Cardiac septum (tissue), 1 donor: ENCODE results near the gene COL4A2. TPM values are rescaled to one million over a fixed set of nuclear protein-coding genes. Genes with fewer than 3 reads are reported as not detected.

Source experiments
- DNase-seq: peaks from one replicate; pipeline ENCODE4 v3.0.0-alpha.2; 2020; ENCODE audit warnings: low spot score
- intact Hi-C: fragments of 100-400 bp; cut with DNase I; formaldehyde crosslinking; loops from one replicate; pipeline ENCODE4 v1.14.0; 2022
- total RNA-seq: library from RNA; stranded (reverse); fragmentation: NEBNext Ultra II Directional; extraction: Animal tissue kit (Norgen Biotek cat#: 25700); gene quantifications from one replicate; pipeline ENCODE4 v1.2.1, GENCODE V29; 2021
- donor health status: DM: no; HTN: no; CAD: no.

Gene COL4A2
- total RNA-seq, 1 donor from 2014 or later: 165 TPM

DNA sequence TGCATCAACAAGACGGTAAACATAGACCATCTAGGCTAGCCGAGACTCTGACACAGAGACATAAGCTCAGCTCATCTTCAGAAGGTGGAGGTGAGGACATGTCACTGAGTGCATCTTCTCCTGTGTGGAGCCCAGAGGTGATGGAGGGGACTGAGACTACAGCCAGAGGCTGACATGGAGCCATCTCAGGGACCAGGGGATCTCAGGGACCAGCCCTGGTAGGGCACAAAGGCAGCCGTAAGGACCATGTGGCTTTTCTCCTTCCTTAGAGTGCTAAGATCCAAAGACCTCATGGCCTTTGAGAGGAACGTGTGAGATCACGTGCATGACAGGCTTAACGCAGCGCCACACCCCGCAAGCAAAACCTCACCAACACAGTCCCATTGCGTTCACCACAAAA lies 127.5 kb downstream of the COL4A2 start:
- DNase-seq: no peak
- intact Hi-C loops: no loop called here

- DNase-seq: no peak
- intact Hi-C loops: no loop called here
Observed at GRCh38 chr13:110435331-110435730, 128.2 kb downstream of the COL4A2 start.

- DNase-seq: no peak
- intact Hi-C loops: no loop called here
Observed at GRCh38 chr13:110436276-110436675, 129.2 kb downstream of the COL4A2 start.

GRCh38 chr13:110436786-110437370 lies 129.8 kb downstream of the COL4A2 start:
- intact Hi-C loops: no loop called here
- no peak for DNase-seq

- intact Hi-C loops: no loop called here
Observed at GRCh38 chr13:110438211-110438610, 131.1 kb downstream of the COL4A2 start.

DNA sequence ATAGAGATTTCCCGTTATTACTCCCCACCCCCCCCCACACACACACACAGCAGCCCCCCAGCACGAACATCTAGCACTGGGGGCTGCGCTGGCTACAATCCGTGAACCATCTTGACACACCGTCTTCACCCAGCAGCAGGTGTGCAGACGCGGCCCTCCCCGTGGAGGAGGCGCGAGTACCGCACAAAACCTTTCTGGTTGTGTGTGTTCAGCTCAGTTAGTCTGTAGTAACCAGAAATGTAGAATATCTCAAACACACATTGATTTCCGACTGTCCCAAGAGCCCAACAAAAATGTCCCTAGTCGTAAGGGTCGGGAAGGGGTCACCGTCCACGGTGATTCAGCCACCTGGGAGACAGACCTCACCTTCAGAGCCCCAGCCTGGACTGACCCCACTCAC lies 131.7 kb downstream of the COL4A2 start:
- no peak for DNase-seq
- intact Hi-C loops: no loop called here

More at GRCh38 chr13:110438211-110438610, 131.1 kb downstream of the COL4A2 start:
- DNase-seq: no peak

GRCh38 chr13:110440946-110441731 lies 134.1 kb downstream of the COL4A2 start:
- DNase-seq: no peak
- intact Hi-C loops: no loop called here

DNA sequence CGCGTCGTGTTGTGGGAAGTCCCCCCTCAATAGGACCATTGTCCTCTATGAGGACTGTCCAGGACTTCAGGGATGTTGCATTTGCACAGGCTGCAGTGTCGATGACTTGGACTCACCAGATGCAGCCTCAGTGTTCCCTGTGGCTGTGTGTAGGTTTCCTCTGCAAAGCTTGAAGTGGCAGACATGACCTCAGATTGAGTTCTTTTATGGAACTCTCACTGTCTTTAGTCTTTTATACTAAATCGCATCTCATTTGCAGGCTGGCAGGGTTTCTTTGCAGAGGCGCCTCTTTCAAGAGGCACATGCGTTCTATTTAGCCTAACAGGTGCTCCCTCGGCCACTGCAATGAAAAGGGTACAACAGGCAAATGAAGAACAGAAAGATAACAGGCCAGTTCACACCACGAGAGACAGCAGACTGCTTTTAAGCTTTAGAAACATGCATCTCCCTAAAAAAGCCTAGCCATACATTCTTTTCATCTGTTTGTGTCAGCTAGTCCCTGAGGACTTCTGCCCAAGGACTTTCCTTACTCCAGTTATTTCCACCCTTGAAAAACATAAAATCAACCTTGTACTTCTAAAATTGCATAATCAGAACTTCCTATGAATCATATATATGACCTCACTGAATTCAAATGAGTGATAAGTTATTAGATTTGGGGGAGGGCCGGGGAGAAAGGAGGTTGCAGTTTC lies 136.0 kb downstream of the COL4A2 start:
- no peak for DNase-seq
- intact Hi-C loops: loop anchor here (2.0 kb wide), 1 partner anchor 220 kb away; no protein-coding TSS in a partner anchor

- no peak for DNase-seq
- intact Hi-C loops: loop anchor here (2.0 kb wide), 1 partner anchor 221 kb away; no protein-coding TSS in a partner anchor
Observed at GRCh38 chr13:110443622-110444225, 136.6 kb downstream of the COL4A2 start.

DNA sequence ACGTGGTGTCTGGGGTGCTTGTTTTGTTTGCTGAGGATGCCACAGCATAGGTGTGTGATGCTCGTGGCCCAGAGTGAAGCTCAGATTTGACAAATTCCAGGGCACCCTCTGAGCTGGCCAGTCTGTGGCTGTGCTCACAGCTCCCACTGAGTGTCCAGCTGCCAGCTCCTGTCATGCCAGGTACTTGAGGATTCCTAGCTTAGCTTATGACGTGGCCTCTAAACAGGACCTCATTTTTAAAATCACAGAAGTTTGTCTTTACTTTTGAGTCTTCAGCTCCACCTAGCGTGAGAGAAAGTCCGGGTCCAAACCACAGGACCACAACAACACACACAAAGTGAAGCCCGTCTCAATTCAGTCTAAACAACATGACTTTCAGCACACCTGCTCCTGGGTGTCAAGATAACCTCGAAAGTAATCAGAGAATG lies 137.2 kb downstream of the COL4A2 start:
- DNase-seq: peak; percentile 69
- intact Hi-C loops: no loop called here

GRCh38 chr13:110445183-110445582 lies 138.1 kb downstream of the COL4A2 start:
- intact Hi-C loops: no loop called here
- peak; percentile 46 for DNase-seq

DNA sequence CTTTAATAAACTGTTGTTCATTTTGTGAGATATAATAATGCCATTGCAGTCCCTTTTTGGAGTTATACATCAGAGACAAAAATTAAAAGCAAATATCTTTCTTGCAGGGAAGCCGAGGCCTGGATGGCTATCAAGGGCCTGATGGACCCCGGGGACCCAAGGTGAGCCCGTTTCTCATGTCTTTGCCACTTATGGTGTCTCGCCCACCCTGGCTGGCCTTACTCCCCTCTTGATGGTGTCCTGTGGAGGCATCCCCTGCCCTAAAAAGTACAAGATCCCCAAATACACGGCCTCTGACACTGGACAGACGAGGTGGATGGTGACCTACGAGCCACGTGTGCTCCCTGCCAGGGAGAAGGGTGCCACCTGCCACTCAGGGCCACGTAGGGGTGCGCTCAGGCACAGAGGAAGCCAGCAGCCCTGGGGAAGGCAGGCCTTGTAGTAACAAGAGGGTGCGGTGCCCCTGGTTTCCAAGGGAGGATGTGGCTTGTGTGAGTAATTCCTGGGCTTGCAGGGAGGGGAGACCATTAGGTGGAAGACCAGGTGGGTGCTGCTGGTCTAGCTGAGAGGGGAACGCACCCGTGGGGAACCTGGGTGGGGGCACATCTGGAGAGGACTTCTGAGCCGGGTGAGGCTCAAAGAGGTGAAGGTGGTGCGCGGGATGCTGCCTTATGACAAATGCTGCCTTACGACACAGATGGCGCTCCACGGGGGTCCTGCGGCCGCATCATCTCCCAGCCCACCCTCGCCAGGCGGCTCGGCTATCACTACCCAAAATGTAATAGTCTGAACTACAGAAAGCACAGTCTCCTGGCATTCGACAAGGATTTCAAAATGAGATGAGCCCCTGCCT lies 138.9 kb downstream of the COL4A2 start:
- peak; percentile 60 for DNase-seq
- intact Hi-C loops: no loop called here

DNA sequence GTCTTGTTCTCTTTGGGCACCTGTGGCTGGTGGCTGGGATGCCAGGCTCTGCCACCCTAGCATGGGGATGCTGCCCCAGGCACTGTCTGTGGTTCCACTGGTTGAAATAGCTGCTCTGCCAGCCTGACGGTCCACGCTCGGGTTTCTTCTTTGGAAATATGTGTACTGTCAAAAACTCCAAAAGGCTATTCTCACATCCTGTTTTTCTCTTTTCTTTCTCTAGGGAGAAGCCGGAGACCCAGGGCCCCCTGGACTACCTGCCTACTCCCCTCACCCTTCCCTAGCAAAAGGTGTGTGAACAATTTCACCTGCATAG lies 139.4 kb downstream of the COL4A2 start:
- peak; percentile 75 for DNase-seq
- intact Hi-C loops: no loop called here

DNA sequence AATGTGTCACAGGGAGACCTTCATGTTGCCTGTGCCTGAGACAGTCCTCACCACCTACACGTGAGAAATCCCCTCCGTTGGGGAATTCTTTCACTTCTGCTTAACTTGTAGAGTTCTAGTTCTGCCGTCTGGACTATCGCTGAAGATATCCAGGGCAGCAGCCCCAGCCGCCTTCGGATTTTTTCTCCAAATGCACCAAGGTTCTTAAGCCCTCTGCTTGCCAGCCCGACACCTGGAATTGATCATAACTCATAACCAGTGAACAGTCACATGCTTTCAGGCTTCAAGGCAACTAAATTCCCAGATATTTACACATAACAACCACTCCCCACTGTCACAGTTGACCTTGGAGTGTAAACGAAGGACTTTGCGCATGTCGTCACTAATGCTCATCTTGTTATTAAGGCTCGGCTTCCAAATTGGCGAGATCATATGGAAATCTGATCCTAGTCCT lies 140.0 kb downstream of the COL4A2 start:
- peak; percentile 50 for DNase-seq
- intact Hi-C loops: no loop called here

DNA sequence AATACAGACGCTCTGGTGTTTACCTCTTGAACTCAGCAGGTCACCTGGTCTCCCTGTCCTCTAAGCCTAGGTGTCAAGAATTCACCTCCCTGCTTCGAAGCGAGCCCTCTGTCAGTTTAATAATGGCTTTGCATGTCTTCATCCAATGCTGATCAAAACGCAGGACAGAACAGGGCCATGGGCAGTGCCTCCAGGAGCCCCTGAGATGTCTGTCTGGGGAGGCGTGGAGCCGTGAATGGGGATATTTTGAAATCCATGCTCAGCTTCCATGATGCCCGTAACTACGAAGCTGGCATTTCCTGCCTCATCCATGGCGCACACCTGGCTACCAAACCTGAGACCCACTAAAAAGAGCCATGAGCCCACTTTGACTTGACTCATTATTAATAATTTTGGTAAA lies 140.7 kb downstream of the COL4A2 start:
- DNase-seq: peak; percentile 60
- intact Hi-C loops: no loop called here

- DNase-seq: no peak
- intact Hi-C loops: no loop called here
Observed at GRCh38 chr13:110448230-110448629, 141.1 kb downstream of the COL4A2 start.

DNA sequence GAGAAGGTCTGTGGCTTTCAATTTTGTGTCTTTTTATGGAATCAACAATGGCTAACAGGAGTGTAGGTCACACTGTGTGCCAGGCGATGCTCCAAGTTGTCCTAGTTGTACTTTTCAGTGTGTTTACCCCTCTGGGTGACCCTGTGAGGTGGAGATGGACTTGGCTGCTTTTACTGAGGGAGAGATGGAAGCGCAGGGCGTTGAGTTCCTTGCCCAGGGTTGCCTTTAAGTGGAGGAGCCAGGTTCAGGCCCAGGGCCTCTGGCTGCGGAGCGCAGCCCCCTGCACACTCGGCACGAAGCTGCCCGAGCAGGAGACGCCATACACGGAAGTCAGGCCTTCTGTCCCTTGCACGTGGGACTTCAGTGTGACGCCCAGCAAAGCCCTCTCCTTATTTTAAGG lies 141.6 kb downstream of the COL4A2 start:
- peak; percentile 20 for DNase-seq
- intact Hi-C loops: no loop called here

GRCh38 chr13:110449219-110450015 lies 142.3 kb downstream of the COL4A2 start:
- intact Hi-C loops: no loop called here

More at GRCh38 chr13:110449219-110450015, 142.3 kb downstream of the COL4A2 start:
- peak; percentile 69 for DNase-seq
